ENCODE measurements around the gene GIMAP2.

DNA sequence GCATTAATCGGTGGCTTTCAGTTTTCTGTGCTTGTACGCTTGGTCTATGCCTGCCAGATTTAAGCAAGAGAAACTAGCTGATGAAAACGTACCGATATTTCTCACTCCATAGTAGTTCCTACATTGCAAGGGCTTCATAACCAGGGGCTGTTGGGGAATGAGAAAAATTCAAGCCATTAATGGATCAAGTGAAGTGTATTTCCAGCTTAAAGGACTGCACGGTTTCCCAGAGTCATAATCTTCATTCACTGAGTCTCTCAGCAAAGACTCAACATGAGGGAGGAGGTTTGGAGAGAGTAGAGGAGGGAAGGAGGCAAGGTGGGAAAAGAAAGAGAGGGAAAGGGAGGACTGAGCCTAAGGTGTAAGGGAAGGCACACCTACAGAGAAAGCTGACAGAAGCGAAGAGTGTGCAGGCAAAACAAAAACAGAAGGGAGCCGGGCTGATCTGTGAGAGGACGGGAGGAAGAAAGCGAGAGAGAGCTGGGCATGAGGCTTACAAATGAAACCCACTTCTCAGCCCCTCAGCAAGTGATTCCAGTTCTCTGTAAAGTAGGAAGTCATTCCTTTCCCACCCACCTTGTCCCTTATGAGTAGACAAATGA is 625 bp downstream of the GIMAP2 start:
- no peak for TF ChIP-seq ZNF384 (IDR thresholded peaks at IDR 0.05)
- TF ChIP-seq SP1 (IDR thresholded peaks at IDR 0.05) = no peak
- TF ChIP-seq, protein P1, sequence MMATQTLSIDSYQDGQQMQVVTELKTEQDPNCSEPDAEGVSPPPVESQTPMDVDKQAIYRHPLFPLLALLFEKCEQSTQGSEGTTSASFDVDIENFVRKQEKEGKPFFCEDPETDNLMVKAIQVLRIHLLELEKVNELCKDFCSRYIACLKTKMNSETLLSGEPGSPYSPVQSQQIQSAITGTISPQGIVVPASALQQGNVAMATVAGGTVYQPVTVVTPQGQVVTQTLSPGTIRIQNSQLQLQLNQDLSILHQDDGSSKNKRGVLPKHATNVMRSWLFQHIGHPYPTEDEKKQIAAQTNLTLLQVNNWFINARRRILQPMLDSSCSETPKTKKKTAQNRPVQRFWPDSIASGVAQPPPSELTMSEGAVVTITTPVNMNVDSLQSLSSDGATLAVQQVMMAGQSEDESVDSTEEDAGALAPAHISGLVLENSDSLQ (IDR thresholded peaks at IDR 0.05) = no peak

All from HEK293T (cell line).